Fibroblast of mammary gland (primary cell): ENCODE results near the gene YY1.
A peak's percentile ranks its signal among the peaks of the same experiment; 100 is the strongest.

Source experiments
- DNase-seq: peaks from one replicate; pipeline ENCODE4 v3.0.0-alpha.2; 2010; ENCODE audit warnings: low read depth
- H3K4me3 ChIP-seq: 2 replicates; pipeline ENCODE4 v1.5.1; 2011; ENCODE audit warnings: low read depth, mild to moderate bottlenecking, low read length, moderate library complexity; ENCODE audit not compliant: control insufficient read depth
- CTCF ChIP-seq: conservative IDR thresholded peaks from 2 replicates; pipeline ENCODE4 v1.5.1; 2011; ENCODE audit warnings: low read depth, low read length, inconsistent platforms; ENCODE audit not compliant: control insufficient read depth, insufficient read depth

Gene YY1

GRCh38 chr14:100193417-100194357, 45.3 kb upstream of the YY1 start:
- DNase-seq, result no peak
- no peak for TF ChIP-seq CTCF
- peak overlapping the region; percentile 49 for H3K4me3 ChIP-seq

- TF ChIP-seq CTCF, result no peak
- H3K4me3 ChIP-seq, result no peak overlapping the region
- no peak for DNase-seq
Measured at GRCh38 chr14:100199240-100199860, 39.6 kb upstream of the YY1 start.

- H3K4me3 ChIP-seq, result no peak overlapping the region
- DNase-seq, result no peak
- TF ChIP-seq CTCF, result no peak
Measured at GRCh38 chr14:100200311-100200710, 38.6 kb upstream of the YY1 start.

GRCh38 chr14:100201701-100202100, 37.2 kb upstream of the YY1 start:
- no peak overlapping the region for H3K4me3 ChIP-seq
- DNase-seq, result no peak
- TF ChIP-seq CTCF, result no peak

- H3K4me3 ChIP-seq, result no peak overlapping the region
- DNase-seq, result no peak
- no peak for TF ChIP-seq CTCF
Measured at GRCh38 chr14:100202712-100203111, 36.2 kb upstream of the YY1 start.

GRCh38 chr14:100203146-100203545, 35.8 kb upstream of the YY1 start:
- no peak for DNase-seq
- no peak for TF ChIP-seq CTCF
- no peak overlapping the region for H3K4me3 ChIP-seq
